ENCODE results near the gene SPATA6. TPM values are rescaled to one million over a fixed set of nuclear protein-coding genes. Genes with fewer than 3 reads are reported as not detected.
"Not testable (repeated sequence)": the region's sequence is repeated elsewhere in the genome, so short reads cannot be mapped to it uniquely, and the experiment has no call there.

The SPATA6 gene
- total RNA-seq (4.9 and 10.5 TPM in 2 replicates), polyA plus RNA-seq (0.41 and 0.79 TPM in 2 replicates), polyA minus RNA-seq (2.1 and 7.2 TPM in 2 replicates), Bru-seq, nascent RNA (percentile 49 among the genes with signal in this experiment), BruChase-seq, experiment 1, labeled RNA remaining after a 6-hour chase (percentile 44 among the genes with signal in this experiment), BruChase-seq, experiment 2, labeled RNA remaining after a 2-hour chase (percentile 56 among the genes with signal in this experiment)
- polyA plus RNA-seq (2011; cell fraction: cytosol; rRNA removed): 1.1 and 1.4 TPM in 2 replicates
- 2.6 and 2.8 TPM in 2 replicates for polyA plus RNA-seq (2011; cell fraction: nucleus; rRNA removed)
- polyA plus RNA-seq (2012): 1.3 and 1.6 TPM in 2 replicates
- polyA minus RNA-seq (2011; cell fraction: cytosol; rRNA and poly(A)+ RNA removed): not detected
- polyA minus RNA-seq (2011; cell fraction: nucleus; rRNA and poly(A)+ RNA removed): 7.2 and 8.6 TPM in 2 replicates
- long read RNA-seq, full-length matches to known transcripts: 2 of 5 reads
- long read RNA-seq, partial matches to known transcripts: 0 of 5 reads
- long read RNA-seq, other reads (novel, unspliced or antisense): 3 of 5 reads

DNA sequence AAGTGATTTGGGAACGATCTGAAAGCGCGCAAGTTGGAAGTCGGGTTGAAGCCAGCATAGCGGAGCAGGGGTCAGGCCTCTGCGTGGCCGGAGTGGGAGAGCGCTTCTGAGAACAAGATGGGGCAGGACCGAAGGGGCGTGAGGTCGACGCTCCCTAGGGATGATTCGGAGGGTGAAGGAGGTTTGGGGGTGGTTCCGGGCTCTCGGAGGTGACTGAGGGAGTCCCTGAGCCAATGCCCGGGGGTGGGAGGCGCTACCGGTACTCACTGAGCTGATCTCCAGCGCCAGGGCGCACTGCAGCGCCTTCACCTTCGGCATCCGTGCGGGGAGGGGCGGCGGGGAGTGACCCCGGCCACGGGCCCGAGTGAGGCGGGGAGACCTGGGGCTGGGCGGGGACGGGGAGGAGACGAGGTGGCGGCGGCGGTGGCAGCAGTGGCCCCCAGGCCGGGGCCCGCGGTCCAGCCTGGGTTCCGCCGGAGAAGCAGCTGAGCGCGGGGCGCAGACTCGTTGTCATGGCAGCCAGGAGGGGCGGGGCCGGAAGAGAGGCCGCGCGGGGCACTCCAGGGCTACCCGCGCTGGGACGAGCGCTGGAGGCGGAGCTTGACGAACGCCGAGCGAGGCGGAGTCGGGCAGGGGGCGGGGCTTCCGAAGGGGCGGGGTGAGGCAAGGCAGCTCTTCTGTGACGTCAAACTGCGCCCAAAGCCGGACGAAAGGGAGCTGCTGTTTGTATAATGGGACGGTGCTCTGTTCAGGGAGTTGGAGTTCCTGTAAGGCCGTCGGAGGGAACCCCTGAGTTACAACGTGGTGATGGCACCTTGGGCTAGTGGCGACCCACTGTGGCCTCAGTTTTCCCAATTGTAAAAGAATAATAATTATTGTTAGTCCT lies at the start of gene SPATA6:
SPATA6 (minus strand) TSS at position 514 of the 886 bp plus-strand sequence; CDS start at position 318, 196 bp downstream.
- Histone ChIP-seq H3K27ac (ENCODE audit: insufficient read depth, low read depth, low read length) (peak within 1 kb of the TSS; percentile 44), H3K4me1 (ENCODE audit: control insufficient read depth, extremely low read depth, insufficient read depth, low read length) (peaks cover 29% of the 10 kb centered on the region), H3K36me3 (ENCODE audit: control insufficient read depth in 2 of 2, extremely low read depth in 1 of 2, insufficient read depth in 2 of 2, low read length in 2 of 2) (no peaks in the 10 kb centered on the region), H3K4me2 (ENCODE audit: insufficient read depth, low read length) (peak within 1 kb of the TSS; percentile 98), H3K9me3 (replicated peaks; ENCODE audit: control insufficient read depth, insufficient read depth, low read length) (no peaks in the 10 kb centered on the region), H2AFZ (ENCODE audit: low read depth, low read length) (peak within 1 kb of the TSS; percentile 100), H4K20me1 (replicated peaks; ENCODE audit: control insufficient read depth, extremely low read depth, insufficient read depth, low read length) (no peaks in the 10 kb centered on the region), H3K79me2 (ENCODE audit: control insufficient read depth, insufficient read depth, low read length) (no peaks in the 10 kb centered on the region), H3K4me3 (replicated peaks in 1 of 3; ENCODE audit: insufficient read depth in 1 of 3, low read depth in 1 of 3, low read length in 3 of 3) (peak within 1 kb of the TSS; percentile 52 to 81 (median 78)), H3K9me1 (replicated peaks; ENCODE audit: control insufficient read depth, extremely low read depth, insufficient read depth, low read length) (no peaks in the 10 kb centered on the region), H3K9ac (replicated peaks; ENCODE audit: extremely low read depth, insufficient read depth, low read length) (peak within 1 kb of the TSS; percentile 77), H3K27me3 (ENCODE audit: control insufficient read depth in 2 of 2, insufficient read depth in 2 of 2, low read length in 2 of 2) (peaks cover 0 to 1% of the 10 kb centered on the region in 2 experiments)
- DNase-seq (ENCODE audit: low read depth, low spot score) (peak; percentile 89), FAIRE-seq (peak; percentile 90)
- ChIA-PET CTCF (interaction anchor here (0.9 to 2.3 kb wide), 7 partner anchors 9 to 1861 kb away, joined by 3 to 49 read pairs (median 5); no protein-coding TSS in a partner anchor), POLR2A (interaction anchor here (0.6 kb wide), 2 partner anchors 27 to 577 kb away, joined by 3 to 5 read pairs; no protein-coding TSS in a partner anchor)
- dilution Hi-C loops (cut with MboI; ENCODE audit: extremely low pct_ligation_motif_present, low sequenced_read_pairs): no loop called here
- TF ChIP-seq, protein P1, sequence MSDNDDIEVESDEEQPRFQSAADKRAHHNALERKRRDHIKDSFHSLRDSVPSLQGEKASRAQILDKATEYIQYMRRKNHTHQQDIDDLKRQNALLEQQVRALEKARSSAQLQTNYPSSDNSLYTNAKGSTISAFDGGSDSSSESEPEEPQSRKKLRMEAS (IDR thresholded peaks at IDR 0.05; ENCODE audit: insufficient read depth, insufficient read length): no peak
- TF ChIP-seq EZH2 (IDR thresholded peaks at IDR 0.05; ENCODE audit: borderline replicate concordance, low read depth, low read length, severe bottlenecking) (no peak), POLR2AphosphoS5 (IDR thresholded peaks at IDR 0.05; ENCODE audit: insufficient read depth, low read depth, low read length) (peak; percentile 37), POLR2A (IDR thresholded peaks at IDR 0.05; ENCODE audit: low read depth, low read length) (peak; percentile 66)
- intact Hi-C loops (cut with micrococcal nuclease): loop anchor here (1.0 to 2.0 kb wide), 3 partner anchors 22 to 41 kb away; no protein-coding TSS in a partner anchor
- BruUV-seq (replicated peaks): no TSS peak

DNA sequence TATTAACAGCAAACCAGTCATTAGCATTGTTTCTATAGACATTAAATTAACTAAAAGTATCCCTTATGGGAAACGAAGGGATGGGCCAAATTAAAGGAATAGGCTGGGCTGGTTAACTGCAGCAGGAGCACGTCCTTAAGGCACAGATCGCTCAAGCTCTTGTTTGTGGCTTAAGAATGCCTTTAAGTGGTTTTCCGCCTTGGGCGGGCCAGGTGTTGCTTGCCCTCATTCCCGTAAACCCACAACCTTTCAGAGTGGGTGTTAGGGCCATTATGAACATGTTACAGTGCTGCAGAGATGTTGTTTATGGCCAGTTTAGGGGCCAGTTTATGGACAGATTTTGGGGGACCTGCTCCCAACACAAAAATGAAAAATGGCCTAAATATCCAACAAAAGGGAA lies 47.9 kb upstream of the SPATA6 start:
- H3K4me2 ChIP-seq (ENCODE audit: insufficient read depth, low read length); BruUV-seq (replicated peaks); intact Hi-C loops (cut with micrococcal nuclease); H3K9me1 ChIP-seq (replicated peaks; ENCODE audit: control insufficient read depth, extremely low read depth, insufficient read depth, low read length); H2AFZ ChIP-seq (ENCODE audit: low read depth, low read length); H3K9ac ChIP-seq (replicated peaks; ENCODE audit: extremely low read depth, insufficient read depth, low read length); POLR2A ChIA-PET; H3K36me3 ChIP-seq (ENCODE audit: control insufficient read depth in 2 of 2, extremely low read depth in 1 of 2, insufficient read depth in 2 of 2, low read length in 2 of 2); H3K4me1 ChIP-seq (ENCODE audit: control insufficient read depth, extremely low read depth, insufficient read depth, low read length); dilution Hi-C loops (cut with MboI; ENCODE audit: extremely low pct_ligation_motif_present, low sequenced_read_pairs); H3K27me3 ChIP-seq (ENCODE audit: control insufficient read depth in 2 of 2, insufficient read depth in 2 of 2, low read length in 2 of 2); FAIRE-seq; H3K27ac ChIP-seq (ENCODE audit: insufficient read depth, low read depth, low read length); DNase-seq (ENCODE audit: low read depth, low spot score); H3K79me2 ChIP-seq (ENCODE audit: control insufficient read depth, insufficient read depth, low read length); H3K9me3 ChIP-seq (replicated peaks; ENCODE audit: control insufficient read depth, insufficient read depth, low read length); H4K20me1 ChIP-seq (replicated peaks; ENCODE audit: control insufficient read depth, extremely low read depth, insufficient read depth, low read length); H3K4me3 ChIP-seq (replicated peaks in 1 of 3; ENCODE audit: insufficient read depth in 1 of 3, low read depth in 1 of 3, low read length in 3 of 3): not testable (repeated sequence)
- CTCF ChIA-PET: interaction anchor here (0.9 to 1.2 kb wide), 2 partner anchors 11 kb away, joined by 3 to 4 read pairs; no protein-coding TSS in a partner anchor
